GM12874 (cell line): Measurements from ENCODE around the gene LOXHD1.

ENCODE experiments used
- CTCF ChIP-seq: IDR thresholded peaks from 2 replicates; pipeline ENCODE4 v1.5.1; 2011; ENCODE audit warnings: low read depth, mild to moderate bottlenecking, control low read depth, low read length, moderate library complexity; ENCODE audit not compliant: insufficient read depth

Gene LOXHD1

GRCh38 chr18:46668135-46668534, 11.1 kb upstream of the LOXHD1 start:
- no peak for TF ChIP-seq CTCF

- TF ChIP-seq CTCF, result no peak
Measured at GRCh38 chr18:46663539-46663938, 6.5 kb upstream of the LOXHD1 start.

GRCh38 chr18:46660957-46661749, 4.1 kb upstream of the LOXHD1 start:
- TF ChIP-seq CTCF, result no peak

- TF ChIP-seq CTCF, result no peak
Measured at GRCh38 chr18:46659484-46659883, 2.5 kb upstream of the LOXHD1 start.

GRCh38 chr18:46656326-46657114, 500 bp downstream of the LOXHD1 start:
- TF ChIP-seq CTCF, result no peak

GRCh38 chr18:46652372-46652771, 4.6 kb downstream of the LOXHD1 start:
- TF ChIP-seq CTCF, result no peak

- no peak for TF ChIP-seq CTCF
Measured at GRCh38 chr18:46650681-46651080, 6.3 kb downstream of the LOXHD1 start.
